ENCODE data around the gene AADAC.
A peak's percentile ranks its signal among the peaks of the same experiment; 100 is the strongest.

AADAC gene

GRCh38 chr3:151859905-151860304, 46.0 kb downstream of the AADAC start:
- DNase-seq: no peak

GRCh38 chr3:151863611-151864010, 49.7 kb downstream of the AADAC start:
- no peak for DNase-seq

GRCh38 chr3:151864423-151865101, 50.6 kb downstream of the AADAC start:
- peak; percentile 55 for DNase-seq

- DNase-seq: no peak
Measured at GRCh38 chr3:151866711-151867410, 52.9 kb downstream of the AADAC start.

- DNase-seq: no peak
Measured at GRCh38 chr3:151867666-151868065, 53.8 kb downstream of the AADAC start.

GRCh38 chr3:151869181-151869580, 55.3 kb downstream of the AADAC start:
- no peak for DNase-seq

- DNase-seq: peak; percentile 86
Measured at GRCh38 chr3:151871639-151872468, 57.9 kb downstream of the AADAC start.

- peak; percentile 44 for DNase-seq
Measured at GRCh38 chr3:151873398-151873797, 59.5 kb downstream of the AADAC start, which contains the start of gene SUCNR1. SUCNR1 (plus strand) TSS chr3:151873643; CDS start chr3:151879893, 6,250 bp downstream.

GRCh38 chr3:151874079-151874478, 60.2 kb downstream of the AADAC start:
- peak; percentile 41 for DNase-seq

GRCh38 chr3:151875759-151876158, 61.8 kb downstream of the AADAC start:
- peak; percentile 85 for DNase-seq

- peak; percentile 81 for DNase-seq
Measured at GRCh38 chr3:151877269-151877668, 63.4 kb downstream of the AADAC start.

Data from hematopoietic multipotent progenitor cell treated with erythropoietin and hydrocortisone succinate and interleukin-3 and kit ligand, for 6 days (in vitro differentiated cells).